GM23338 (cell line): ENCODE measurements around the gene ARHGAP4. TPM values are rescaled to one million over a fixed set of nuclear protein-coding genes. Genes with fewer than 3 reads are reported as not detected.

Experiments
- ATAC-seq: fragments of 200-7000 bp; cut with Tn5 transposase; 3 replicates; pipeline ENCODE4 v1.9.1; 2020
- DNase-seq: peaks from one replicate; pipeline ENCODE4 v3.0.0-alpha.2; 2015; ENCODE audit warnings: low spot score
- H2AFZ ChIP-seq: fragments of 200-600 bp; sonication (generic); 2 replicates; pipeline ENCODE4 v1.8.0; 2016; ENCODE audit warnings: antibody characterized with exemption, mild to moderate bottlenecking, moderate library complexity
- H3F3A ChIP-seq: fragments of 200-600 bp; sonication (generic); replicated peaks from 2 replicates; pipeline ENCODE4 v1.8.0; 2017; ENCODE audit warnings: antibody characterized with exemption, mixed run types, low read depth
- H3K27ac ChIP-seq: fragments of 200-600 bp; sonication (generic); 2 replicates; pipeline ENCODE4 v1.6.1; 2016; ENCODE audit warnings: low read depth
- H3K27me3 ChIP-seq: fragments of 200-600 bp; sonication (generic); 2 replicates; pipeline ENCODE4 v1.8.0; 2016; ENCODE audit warnings: mild to moderate bottlenecking, mixed run types, moderate library complexity; ENCODE audit not compliant: insufficient read depth
- H3K36me3 ChIP-seq: fragments of 200-600 bp; sonication (generic); 2 replicates; pipeline ENCODE4 v1.8.0; 2016; ENCODE audit warnings: mild to moderate bottlenecking; ENCODE audit not compliant: insufficient read depth
- H3K4me1 ChIP-seq: fragments of 200-600 bp; sonication (generic); 2 replicates; pipeline ENCODE4 v1.8.0; 2016; ENCODE audit warnings: mild to moderate bottlenecking, moderate library complexity; ENCODE audit not compliant: insufficient read depth
- H3K4me2 ChIP-seq: fragments of 200-600 bp; sonication (generic); 2 replicates; pipeline ENCODE4 v1.7.1; 2017; ENCODE audit warnings: mixed run types
- H3K4me3 ChIP-seq: fragments of 200-600 bp; sonication (generic); 2 replicates; pipeline ENCODE4 v1.6.1; 2016; ENCODE audit warnings: mixed run types
- H3K79me2 ChIP-seq: fragments of 200-600 bp; sonication (generic); replicated peaks from 2 replicates; pipeline ENCODE4 v1.8.0; 2017; ENCODE audit warnings: mild to moderate bottlenecking; ENCODE audit not compliant: insufficient read depth
- H3K9me2 ChIP-seq: fragments of 200-600 bp; sonication (generic); 2 replicates; pipeline ENCODE4 v1.8.0; 2017; ENCODE audit not compliant: insufficient read depth
- H4K20me1 ChIP-seq: fragments of 200-600 bp; sonication (generic); replicated peaks from 2 replicates; pipeline ENCODE4 v1.8.0; 2017; ENCODE audit warnings: mild to moderate bottlenecking; ENCODE audit not compliant: insufficient read depth
- H3K27ac Mint-ChIP-seq: 2 replicates; pipeline ENCODE4 v1.8.0; 2020; ENCODE audit warnings: inconsistent platforms, mild to moderate bottlenecking, moderate library complexity, mixed read lengths
- H3K27me3 Mint-ChIP-seq: 3 replicates; pipeline ENCODE4 v1.8.0; 2022; ENCODE audit warnings: low read depth, mild to moderate bottlenecking, moderate library complexity, mixed read lengths, inconsistent platforms; ENCODE audit not compliant: insufficient read depth, poor library complexity
- H3K36me3 Mint-ChIP-seq: 3 replicates; pipeline ENCODE4 v1.8.0; 2021; ENCODE audit warnings: low read depth, mild to moderate bottlenecking, inconsistent platforms, moderate library complexity, mixed read lengths
- H3K4me1 Mint-ChIP-seq: 3 replicates; pipeline ENCODE4 v1.8.0; 2020; ENCODE audit warnings: mild to moderate bottlenecking, inconsistent platforms, mixed read lengths
- H3K4me3 Mint-ChIP-seq: 3 replicates; pipeline ENCODE4 v1.8.0; 2021; ENCODE audit warnings: moderate library complexity, mild to moderate bottlenecking, inconsistent platforms, mixed read lengths
- H3K9me3 Mint-ChIP-seq: 3 replicates; pipeline ENCODE4 v1.8.0; 2020; ENCODE audit warnings: moderate library complexity, mild to moderate bottlenecking, inconsistent platforms, mixed read lengths
- CREB1 ChIP-seq: fragments of 250-450 bp; sonication (Bioruptor Pico); IDR thresholded peaks from 2 replicates; pipeline ENCODE4 v1.5.0; 2020; ENCODE audit warnings: low read depth, mild to moderate bottlenecking, moderate library complexity
- CTCF ChIP-seq, 2 experiments: fragments of 200-600 bp in 1 of 2; sonication (generic) in 1 of 2; conservative IDR thresholded peaks; 2 replicates each; pipeline versions ENCODE4 v1.5.1 to v1.6.1; 2016 to 2017; ENCODE audit warnings: antibody characterized with exemption in 2 of 2, low read depth in 2 of 2, mild to moderate bottlenecking in 2 of 2, moderate library complexity in 1 of 2
- ETS1 ChIP-seq: IDR thresholded peaks from 2 replicates; pipeline ENCODE4 v1.6.1; 2016; ENCODE audit warnings: antibody characterized with exemption
- EZH2phosphoT487 ChIP-seq: fragments of 200-600 bp; sonication (generic); IDR thresholded peaks from one replicate; pipeline ENCODE4 v1.8.1; 2018; ENCODE audit warnings: antibody characterized with exemption; ENCODE audit not compliant: unreplicated experiment
- JUNB ChIP-seq: IDR thresholded peaks from one replicate; pipeline ENCODE4 v1.6.1; 2016; ENCODE audit warnings: antibody characterized with exemption; ENCODE audit not compliant: unreplicated experiment
- POLR2AphosphoS5 ChIP-seq: IDR thresholded peaks from 2 replicates; pipeline ENCODE4 v1.6.1; 2016; ENCODE audit warnings: antibody characterized with exemption, low read depth
- STAT1 ChIP-seq: IDR thresholded peaks from one replicate; pipeline ENCODE4 v1.6.1; 2016; ENCODE audit warnings: antibody characterized with exemption; ENCODE audit not compliant: unreplicated experiment
- ZNF114 ChIP-seq: fragments of 250-450 bp; sonication (Bioruptor Pico); IDR thresholded peaks from 2 replicates; pipeline ENCODE4 v1.5.0; 2020; ENCODE audit warnings: mild to moderate bottlenecking, moderate library complexity
- ZNF331 ChIP-seq: fragments of 250-450 bp; sonication (Bioruptor Pico); IDR thresholded peaks from 2 replicates; pipeline ENCODE4 v1.5.0; 2020; ENCODE audit warnings: low read depth, mild to moderate bottlenecking, moderate library complexity
- ZNF462 ChIP-seq: fragments of 250-450 bp; sonication (Bioruptor Pico); IDR thresholded peaks from 2 replicates; pipeline ENCODE4 v1.5.0; 2020; ENCODE audit warnings: mild to moderate bottlenecking, moderate library complexity
- polyA plus RNA-seq: library from polyadenylated mRNA; unstranded; fragments of >200 nt; fragmentation: Nextera tagmentation; extraction: Ambion mirVana; gene quantifications from 2 replicates; pipeline ENCODE4 v1.2.1, GENCODE V29; 2016
- total RNA-seq: library from RNA; depleted of rRNA; stranded (reverse); fragments of >200 nt; shearing (Covaris generic); gene quantifications from 2 replicates; pipeline ENCODE4 v1.2.3, GENCODE V29; 2014

The ARHGAP4 gene
- total and polyA plus RNA-seq, 2 experiments from 2014 or later = 21.5 to 59.5 TPM

- Histone ChIP-seq H3F3A (no peaks in the 10 kb centered on the region), H3K4me1 (no peaks in the 10 kb centered on the region; the same call in 1 of the 2 replicates), H4K20me1 (no peaks in the 10 kb centered on the region), H2AFZ (no peak overlapping the region), H3K9me2 (no peaks in the 10 kb centered on the region), H3K4me3 (no peak overlapping the region), H3K27ac (no peak overlapping the region), H3K4me2 (no peak overlapping the region), H3K36me3 (no peaks in the 10 kb centered on the region), H3K79me2 (no peaks in the 10 kb centered on the region), H3K27me3 (no peaks in the 10 kb centered on the region)
- peaks cover 17% of the 10 kb centered on the region for H3K36me3 Mint-ChIP-seq
- no peaks in the 10 kb centered on the region for H3K9me3 Mint-ChIP-seq
- peaks cover 18% of the 10 kb centered on the region for H3K4me1 Mint-ChIP-seq
- ATAC-seq (no peak), DNase-seq (no peak)
- no peak overlapping the region for H3K4me3 Mint-ChIP-seq
- H3K27ac Mint-ChIP-seq = no peak overlapping the region
- no peak for TF ChIP-seq STAT1
- H3K27me3 Mint-ChIP-seq = peaks cover 3% of the 10 kb centered on the region
Observed at GRCh38 chrX:153864101-153864500, 62.0 kb downstream of the ARHGAP4 start.

GRCh38 chrX:153863251-153863991 lies 62.6 kb downstream of the ARHGAP4 start:
- H3K4me2 ChIP-seq = no peak overlapping the region
- H3K27me3 Mint-ChIP-seq = peaks cover 3% of the 10 kb centered on the region
- DNase-seq = no peak
- TF ChIP-seq ZNF114 (CRISPR knock-in tag) = no peak
- TF ChIP-seq ZNF331 (CRISPR knock-in tag) = no peak
- TF ChIP-seq CTCF (conservative IDR thresholded peaks at IDR 0.05; ENCODE audit: low read depth in 2 of 2) = no peak
- no peak for TF ChIP-seq ETS1
- no peak for TF ChIP-seq JUNB
- TF ChIP-seq ZNF462 (CRISPR knock-in tag) = no peak
- no peak for TF ChIP-seq CREB1 (CRISPR knock-in tag)
- TF ChIP-seq POLR2AphosphoS5 = no peak
- TF ChIP-seq EZH2phosphoT487 = no peak

More at GRCh38 chrX:153863251-153863991, 62.6 kb downstream of the ARHGAP4 start:
- H2AFZ ChIP-seq = no peak overlapping the region
- no peaks in the 10 kb centered on the region for H3K36me3 ChIP-seq
- H4K20me1 ChIP-seq = no peaks in the 10 kb centered on the region
- no peaks in the 10 kb centered on the region for H3F3A ChIP-seq
- H3K27ac ChIP-seq = no peak overlapping the region
- H3K4me3 Mint-ChIP-seq = no peak overlapping the region
- H3K27me3 ChIP-seq = no peaks in the 10 kb centered on the region
- no peaks in the 10 kb centered on the region for H3K79me2 ChIP-seq
- no peak overlapping the region for H3K4me3 ChIP-seq
- no peaks in the 10 kb centered on the region; the same call in 1 of the 2 replicates for H3K4me1 ChIP-seq
- peak; percentile 71 for ATAC-seq
- H3K9me3 Mint-ChIP-seq = no peaks in the 10 kb centered on the region
- no peaks in the 10 kb centered on the region for H3K9me2 ChIP-seq
- no peak overlapping the region for H3K27ac Mint-ChIP-seq
- peaks cover 17% of the 10 kb centered on the region for H3K36me3 Mint-ChIP-seq
- H3K4me1 Mint-ChIP-seq = peaks cover 18% of the 10 kb centered on the region
